Activated T-cell treated with anti-CD3 and anti-CD28 coated beads, Interleukin-2, amount 50 U/mL, for 48 hours (primary cell): Measurements from ENCODE around the gene FEM1B.

Experiments
- DNase-seq, 2 experiments: peaks; one replicate each; pipeline ENCODE4 v3.0.0-alpha.2; 2020

FEM1B gene

DNA sequence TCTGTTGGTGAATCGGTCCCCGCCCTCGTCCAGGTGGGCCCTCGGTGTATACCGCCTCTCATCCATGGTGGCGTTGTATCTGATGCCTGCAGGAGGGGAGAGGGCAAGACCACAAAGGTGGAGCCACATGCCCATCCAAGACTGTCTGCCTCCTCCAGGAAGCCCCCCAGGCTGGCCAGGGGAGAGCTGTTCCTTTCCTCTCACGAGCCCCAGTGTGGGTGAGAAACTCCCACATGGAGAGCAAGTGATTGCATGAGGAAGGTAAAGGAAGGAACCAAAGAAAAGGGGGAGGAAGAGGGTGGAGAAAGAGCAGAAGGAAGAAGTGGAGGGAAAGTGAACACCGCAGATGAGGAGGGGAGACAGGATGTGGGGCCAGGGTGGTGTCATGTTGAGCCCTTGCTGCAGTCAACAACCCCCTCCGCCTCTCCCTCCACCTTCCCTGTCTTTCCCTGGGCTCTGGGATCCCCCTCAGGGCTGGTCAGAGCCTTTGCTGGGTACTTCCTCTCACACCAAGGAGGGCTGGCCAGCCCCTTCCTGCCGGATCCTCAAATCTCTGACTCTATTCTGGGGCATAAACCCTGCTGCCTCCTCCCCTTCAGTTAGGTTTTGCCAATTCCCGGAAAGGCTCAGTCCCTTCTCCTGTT is 49.3 kb downstream of the FEM1B start:
- DNase-seq: no peak

DNA sequence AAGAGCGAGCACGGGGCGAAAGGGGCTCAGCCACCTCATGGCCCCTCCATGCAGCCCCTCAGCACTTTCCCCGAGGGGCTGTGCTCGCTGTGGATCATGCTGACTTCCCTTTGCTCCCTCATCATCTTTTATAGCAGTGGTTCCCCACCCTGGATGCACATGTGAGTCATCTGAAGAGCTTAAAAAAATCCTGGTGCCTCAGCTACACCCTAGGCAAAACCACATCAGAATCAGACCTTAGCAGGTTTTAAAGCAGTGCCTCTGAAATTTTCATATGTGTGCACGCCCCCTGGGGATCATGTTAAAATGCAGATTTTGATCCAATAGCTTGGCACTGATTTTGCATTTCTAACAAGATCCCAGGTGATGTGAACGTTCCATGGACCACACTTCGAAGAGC is 50.9 kb downstream of the FEM1B start:
- DNase-seq: no peak

DNA sequence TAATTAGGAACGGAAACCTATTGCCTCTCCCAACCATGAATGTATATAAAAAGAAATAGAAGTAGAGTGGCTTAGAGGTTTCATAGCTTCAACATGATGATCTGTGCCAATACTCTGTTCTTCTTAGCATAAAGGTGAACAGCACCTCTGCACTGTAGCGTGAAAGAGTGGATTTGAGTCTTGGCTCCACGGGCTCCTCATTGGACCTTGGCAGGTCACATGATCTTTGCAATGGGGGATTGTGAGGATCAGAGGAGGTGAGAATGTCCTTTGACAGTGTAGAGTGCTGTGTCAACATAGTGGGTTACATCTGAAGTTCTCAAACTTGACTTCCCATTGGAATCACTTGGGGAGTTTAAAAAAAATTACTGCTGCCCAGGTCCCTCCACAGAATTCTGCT is 51.4 kb downstream of the FEM1B start:
- no peak for DNase-seq

DNA sequence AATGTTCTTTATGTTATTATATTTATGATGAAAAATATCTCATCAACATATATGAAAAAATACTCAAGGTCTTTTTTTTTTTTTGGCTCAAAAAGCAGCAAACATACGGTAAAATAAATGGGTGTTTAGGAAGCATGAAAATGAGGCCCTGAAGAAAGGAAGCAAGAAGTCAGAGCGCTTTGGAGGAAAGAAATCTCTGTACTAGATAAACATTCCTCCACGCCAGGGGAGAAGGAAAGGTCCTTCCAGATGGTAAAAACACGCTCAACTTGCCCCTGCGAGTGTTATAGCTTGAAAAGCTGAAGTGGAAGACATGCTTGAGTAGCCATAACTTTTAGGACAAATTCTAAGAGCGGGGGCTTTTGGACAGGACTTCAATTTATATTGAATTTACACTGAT is 52.9 kb downstream of the FEM1B start:
- no peak for DNase-seq

DNA sequence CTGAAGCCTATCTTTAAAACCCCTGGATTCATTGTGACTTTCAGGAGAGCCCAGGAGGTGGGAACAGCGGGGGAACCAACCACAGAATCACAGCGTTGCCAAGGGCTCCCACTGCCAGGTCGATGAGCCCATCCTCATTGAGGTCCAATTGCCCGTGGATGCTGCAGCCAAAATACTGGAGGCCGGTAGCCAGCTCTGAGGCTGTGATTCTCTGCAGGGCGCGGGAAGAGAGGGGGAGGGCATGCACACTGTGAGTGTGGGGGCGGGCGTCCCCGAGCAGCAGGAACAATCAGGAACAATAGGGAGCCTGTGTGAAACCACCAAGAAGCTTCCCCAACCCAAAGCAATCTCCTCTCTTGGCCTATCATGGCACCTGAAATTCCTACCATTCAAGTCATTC is 53.4 kb downstream of the FEM1B start:
- DNase-seq: no peak

DNA sequence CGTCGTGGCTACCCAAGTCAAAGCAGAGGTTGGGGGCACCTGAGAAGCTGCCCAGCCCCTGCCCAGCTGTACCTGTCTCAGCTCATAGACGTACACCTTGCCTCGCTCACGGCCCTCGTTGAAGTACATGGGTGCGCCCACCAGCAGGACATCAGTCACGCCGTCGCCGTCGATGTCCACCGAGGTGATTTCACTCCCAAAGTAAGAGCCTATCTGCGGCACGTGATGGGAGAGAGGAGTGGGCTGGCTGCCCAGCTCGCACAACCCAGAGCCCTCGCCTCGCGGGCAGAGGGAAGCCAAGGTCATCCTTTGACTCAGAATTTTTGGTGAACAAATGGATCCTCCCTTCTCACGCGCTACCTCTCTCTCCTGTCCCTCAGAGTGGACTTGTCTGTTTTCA is 54.7 kb downstream of the FEM1B start:
- DNase-seq: no peak

DNA sequence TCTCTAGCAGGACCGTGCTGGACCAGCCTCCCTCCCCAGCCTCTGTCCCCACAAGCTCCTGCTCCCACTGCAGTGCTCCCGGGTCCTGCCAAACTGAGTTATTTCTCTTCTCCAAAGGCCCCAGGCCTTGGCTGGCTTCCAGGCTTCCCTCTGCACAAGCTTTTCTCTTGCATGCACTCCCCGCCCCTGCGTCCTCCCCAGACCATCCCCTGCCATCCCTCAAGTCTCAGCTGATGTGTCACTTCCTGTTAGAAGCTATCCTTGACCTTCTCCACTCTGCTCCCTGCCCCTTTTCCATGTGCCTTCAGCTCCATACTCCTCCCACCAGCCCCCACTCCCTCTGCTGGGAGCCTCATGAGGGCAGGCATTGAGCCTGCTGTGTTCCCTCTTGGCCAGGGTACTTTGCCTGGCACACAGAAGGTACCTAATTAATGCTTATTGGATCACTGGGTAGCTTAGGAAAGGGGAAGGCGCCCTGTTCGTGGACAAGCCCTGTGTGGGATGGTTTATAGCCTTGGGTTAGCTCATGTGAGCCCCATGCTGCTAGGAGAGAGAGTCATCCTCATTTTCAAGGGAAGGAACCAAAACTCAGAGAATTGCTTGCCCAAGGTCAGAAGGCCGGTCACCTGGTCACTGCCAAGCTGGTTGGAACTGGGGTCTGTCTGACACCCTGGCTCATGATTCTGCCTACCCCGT is 56.4 kb downstream of the FEM1B start:
- DNase-seq: no peak

DNA sequence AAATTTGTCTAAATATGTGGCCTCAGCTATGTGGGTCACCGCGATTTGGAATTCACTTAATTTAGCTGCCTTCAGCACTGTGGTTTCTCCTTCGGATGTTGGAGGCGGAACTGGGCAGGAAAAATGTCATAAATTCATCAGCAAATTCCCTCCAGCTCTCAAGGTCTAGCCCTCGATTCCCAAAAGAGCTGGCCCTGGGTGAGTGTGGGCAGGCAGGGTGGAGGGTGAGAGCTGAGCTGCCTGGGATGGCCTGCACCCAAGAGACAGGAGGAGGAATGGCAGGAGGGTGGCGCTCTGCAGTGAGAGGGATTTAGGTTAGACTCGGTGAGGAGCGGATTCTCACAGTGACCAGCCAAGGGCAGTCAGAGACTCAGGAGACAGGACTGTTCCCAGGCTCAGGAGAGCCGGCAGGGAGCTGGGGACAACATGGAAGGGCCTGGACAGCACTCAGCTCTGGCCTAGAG is 57.1 kb downstream of the FEM1B start:
- no peak for DNase-seq

DNA sequence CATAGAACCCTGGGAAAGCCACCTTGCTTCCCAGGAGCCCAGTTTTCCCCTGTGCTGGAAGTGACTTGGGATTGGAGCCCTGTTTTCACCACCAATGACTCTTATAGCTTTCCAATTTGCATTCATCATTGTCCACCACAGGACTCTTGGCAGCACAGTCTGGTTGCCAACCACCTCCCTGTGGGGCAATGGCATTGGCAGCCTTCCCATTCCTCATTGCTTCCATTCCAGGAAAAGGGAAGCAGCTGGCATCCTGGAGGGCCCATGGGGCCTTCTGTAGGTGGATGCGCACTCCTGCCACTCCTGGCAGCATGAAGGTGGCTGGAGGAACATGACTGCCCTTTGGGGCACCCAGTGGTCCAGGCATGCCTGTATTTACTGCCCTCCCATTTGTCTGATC is 57.7 kb downstream of the FEM1B start:
- no peak for DNase-seq

DNA sequence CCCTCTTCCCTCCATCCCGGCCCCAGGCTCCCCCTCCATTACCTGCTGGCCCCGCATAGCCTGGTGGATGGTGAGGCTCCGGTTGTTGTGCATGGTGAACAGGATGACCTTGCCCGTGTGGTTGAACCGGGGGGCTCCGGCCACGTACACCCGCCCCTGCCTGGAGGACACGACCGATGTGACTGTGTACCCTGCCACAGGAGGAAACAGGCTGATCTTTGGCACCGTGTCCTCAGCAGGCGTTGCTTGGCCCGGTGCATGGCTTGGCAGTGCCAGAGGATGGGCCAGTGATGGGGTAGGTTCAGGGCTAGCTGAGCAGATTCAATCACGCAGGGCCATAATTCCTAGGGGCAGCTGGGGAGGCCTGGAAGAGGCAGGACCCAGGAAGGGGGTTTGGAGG is 58.1 kb downstream of the FEM1B start:
- DNase-seq: no peak

DNA sequence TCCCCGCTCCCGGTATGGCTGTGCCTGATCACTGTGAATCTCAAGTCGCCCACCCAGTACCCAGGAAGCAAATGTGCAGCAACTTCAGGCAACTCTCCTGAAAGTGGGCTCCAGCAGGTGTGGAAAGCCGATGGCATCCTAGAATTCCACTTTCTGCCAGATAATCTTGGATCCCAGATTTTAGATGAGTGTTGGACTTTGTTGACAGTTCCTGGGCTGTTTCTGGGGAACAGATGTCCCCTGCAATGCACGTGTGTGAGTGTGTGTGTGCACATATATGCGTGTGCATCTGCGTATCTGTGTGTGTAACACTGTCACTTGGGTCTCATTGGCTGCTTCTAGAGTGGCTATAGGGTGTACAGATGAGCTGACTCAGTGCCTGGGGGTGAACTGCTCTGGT is 59.0 kb downstream of the FEM1B start:
- DNase-seq: no peak

DNA sequence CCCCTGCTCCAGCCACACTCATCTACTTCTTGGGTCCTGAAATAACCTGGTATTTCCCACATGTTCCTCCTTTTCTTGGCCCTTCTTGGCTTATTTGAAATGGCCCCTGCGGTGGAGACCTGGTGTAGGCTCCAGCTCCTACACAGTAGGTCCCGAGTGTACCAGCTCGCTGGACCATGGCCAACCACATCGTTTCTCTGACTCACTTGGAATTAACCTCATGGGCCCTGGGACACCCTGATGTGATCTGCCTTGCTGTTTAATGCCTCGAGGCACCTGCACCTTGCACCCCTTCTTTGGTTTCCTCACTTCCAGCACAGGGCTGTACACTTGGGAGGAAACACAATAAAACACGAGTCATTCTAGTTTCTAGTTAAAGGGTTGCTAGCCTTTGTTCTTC is 60.3 kb downstream of the FEM1B start:
- no peak for DNase-seq

DNA sequence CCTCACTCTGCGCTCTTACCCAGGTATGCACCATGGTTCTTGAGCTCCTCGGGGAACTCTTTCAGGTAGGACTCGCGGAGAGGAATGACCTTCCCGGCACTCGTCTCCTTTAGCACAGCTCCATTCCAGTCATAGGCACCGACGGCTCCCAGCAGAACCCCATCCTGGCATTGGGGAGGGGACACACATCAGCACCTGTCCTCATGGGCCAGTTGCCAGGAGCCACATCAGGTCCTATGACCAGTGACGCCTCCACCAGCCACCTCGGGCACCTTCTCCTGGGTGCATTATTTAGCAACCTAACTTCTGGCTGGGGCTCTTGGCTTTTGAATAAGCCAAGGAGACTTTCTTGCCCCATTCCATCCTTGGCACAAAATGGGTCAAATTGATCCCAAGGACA is 61.9 kb downstream of the FEM1B start:
- no peak for DNase-seq

DNA sequence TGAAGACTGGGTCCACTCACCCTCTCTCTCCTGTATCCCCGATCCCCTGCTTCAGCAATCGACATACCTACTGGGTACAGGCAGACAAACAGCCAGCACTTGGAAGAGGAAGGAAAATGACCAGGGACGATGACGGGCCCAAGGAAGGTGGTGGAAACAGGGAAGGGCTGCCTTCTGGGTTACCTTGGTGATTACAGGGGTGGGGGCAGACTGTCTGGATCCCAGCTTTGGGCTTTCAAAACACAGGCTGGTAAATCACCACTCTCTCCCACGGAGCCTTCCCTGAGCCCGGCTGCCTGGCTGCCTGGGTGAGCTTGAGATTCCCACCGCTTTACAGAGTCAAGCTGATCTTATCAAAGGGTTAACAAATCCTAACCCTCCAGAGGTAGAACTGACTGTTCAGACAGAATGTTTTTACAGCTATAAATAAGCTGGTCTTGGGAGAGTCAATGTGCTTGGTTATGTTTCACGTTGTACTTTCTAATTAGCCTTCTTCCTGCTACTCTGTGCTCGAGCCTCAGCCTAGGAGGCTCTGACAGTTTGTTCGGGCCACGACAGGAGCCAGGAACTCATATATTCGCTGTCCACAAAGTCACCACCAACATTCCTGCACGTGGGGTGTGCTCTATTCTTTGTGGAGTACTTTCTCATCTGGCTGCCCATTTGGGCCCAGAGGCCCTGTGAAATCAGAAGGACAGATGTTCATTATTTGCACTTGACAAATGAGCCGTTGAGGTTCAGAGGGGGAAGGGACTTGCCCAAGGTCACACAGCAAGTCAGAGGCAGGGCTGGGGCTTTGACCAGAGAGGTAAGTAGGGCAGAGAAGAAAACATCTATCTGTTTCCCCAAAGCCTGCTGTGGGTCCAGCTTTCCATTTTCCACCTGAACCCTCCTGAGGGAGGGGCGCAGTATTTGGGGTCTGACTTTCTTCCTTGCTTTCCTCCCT is 63.5 kb downstream of the FEM1B start:
- DNase-seq: no peak

DNA sequence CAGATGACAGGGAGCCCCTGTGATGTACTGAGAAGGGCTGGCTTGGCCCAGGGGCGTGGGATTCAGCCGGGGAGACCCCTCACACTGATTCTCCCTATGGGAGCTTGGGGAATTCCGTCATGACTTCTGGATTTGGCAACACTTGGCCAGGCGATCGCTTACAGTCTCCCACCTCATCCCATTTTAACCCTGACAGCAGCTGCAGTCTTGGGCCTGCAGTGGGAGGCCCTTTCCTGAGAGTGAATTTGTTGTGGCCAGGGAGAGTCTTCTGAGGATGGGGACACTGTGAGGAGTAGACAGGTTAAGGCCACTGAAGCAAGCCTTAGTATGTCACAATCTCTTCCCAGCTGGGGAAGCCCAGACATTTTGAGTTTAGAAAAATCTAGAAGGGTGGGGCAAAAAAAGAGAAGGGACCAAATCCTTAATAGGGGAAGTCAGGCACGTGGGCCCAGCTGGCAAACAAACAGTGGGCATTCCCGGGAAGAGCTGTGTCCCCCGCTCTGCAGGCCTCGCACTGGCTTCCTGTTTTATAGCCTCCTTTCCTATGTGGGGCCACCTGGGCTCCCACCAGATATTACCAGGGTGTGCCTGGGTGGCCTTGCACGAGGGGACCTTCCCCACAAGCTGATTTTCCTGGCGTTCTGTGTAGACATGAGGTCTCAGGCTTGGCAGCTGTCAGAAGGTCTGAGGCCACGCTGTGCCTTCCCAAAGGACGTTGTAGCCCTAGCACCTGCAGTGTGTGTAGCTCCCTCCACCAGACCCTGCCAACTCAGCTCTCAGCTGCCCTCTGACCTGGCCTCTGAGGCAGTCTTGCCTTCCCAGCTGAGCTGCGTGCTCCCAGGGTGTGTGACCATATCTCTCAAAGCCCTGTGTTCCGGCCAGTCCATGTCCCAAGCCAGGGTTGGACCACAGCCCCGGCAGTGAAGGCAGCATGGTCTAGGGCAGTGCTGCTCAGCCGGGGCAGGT is 64.5 kb downstream of the FEM1B start:
- no peak for DNase-seq

DNA sequence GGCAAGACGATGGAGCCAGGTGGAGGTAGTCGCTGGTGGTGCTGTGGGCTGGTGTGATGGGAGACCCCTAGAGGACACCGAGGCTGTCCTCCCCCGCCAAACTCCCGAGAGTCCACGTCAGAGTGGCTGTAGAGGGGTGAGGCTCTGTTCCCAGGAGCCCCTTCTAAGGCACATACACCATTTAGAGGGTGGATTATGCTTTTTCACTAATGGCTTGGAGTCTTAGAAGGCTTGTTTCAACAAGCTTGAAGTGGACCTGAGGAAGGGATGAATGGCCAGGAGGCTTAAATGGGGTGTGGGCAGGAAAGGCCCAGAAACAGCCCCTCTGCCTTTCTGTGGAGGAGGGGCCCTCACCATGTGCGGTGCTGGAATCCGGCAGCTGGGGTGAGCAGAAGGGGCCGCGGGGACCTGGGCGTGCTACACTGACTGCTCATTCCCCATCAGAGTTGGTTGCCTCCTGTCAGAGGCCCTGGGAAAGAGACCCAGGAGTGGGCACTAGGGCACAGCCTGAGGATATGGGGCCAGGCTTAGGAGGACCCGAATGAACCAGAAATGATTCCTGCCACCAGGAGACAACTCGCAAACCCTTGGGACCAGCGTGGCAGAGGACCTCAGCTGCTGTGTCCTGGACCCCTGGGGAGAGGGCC is 66.2 kb downstream of the FEM1B start:
- DNase-seq: no peak

DNA sequence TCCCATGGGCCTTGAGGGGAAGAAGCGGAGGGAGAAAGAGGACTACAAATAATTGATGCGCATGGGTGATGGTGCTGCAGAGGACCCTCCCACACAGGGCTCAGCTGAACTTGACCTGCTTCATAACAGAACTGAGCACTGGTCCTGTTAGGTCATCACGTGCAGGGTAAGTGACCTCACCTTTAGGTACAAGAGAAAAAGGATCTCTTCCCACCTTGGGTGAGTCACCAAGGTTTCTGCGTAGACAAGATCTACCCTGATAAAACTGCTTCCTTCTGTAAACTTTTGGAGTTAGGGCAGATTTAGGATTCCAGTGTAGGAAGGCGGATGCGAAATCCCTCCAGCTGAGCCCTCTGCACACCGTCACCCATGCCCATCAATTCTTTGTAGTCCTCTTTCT is 67.1 kb downstream of the FEM1B start:
- DNase-seq: no peak
